Activated naive CD4-positive, alpha-beta T cell treated with anti-CD3 and anti-CD28 coated beads, Interleukin-2, amount 10 ng/mL, durations not matched to agents 7 days and 5 days (primary cell): ENCODE measurements around the gene COG2.
"Not testable (repeated sequence)": the region's sequence is repeated elsewhere in the genome, so short reads cannot be mapped to it uniquely, and the experiment has no call there.

Experiments used
- CTCF ChIA-PET: fragments of 350-600 bp; sonication (Branson Sonifier 250); formaldehyde crosslinking; loops from one replicate; lab custom pipeline; 2021; ENCODE audit warnings: antibody characterized with exemption; lab: Charles Lee
- DNase-seq: peaks from one replicate; pipeline ENCODE4 v3.0.0-alpha.2; 2020
- H3K27ac Mint-ChIP-seq: one replicate; pipeline ENCODE4 v1.8.0; 2021; ENCODE audit warnings: mild to moderate bottlenecking, moderate library complexity, mixed read lengths
- H3K27me3 Mint-ChIP-seq: one replicate; pipeline ENCODE4 v1.8.0; 2021; ENCODE audit warnings: mild to moderate bottlenecking, mixed read lengths
- H3K36me3 Mint-ChIP-seq: one replicate; pipeline ENCODE4 v1.8.0; 2021; ENCODE audit warnings: mixed read lengths
- H3K4me1 Mint-ChIP-seq: one replicate; pipeline ENCODE4 v1.8.0; 2021; ENCODE audit warnings: mixed read lengths
- H3K4me3 Mint-ChIP-seq: one replicate; pipeline ENCODE4 v1.8.0; 2021; ENCODE audit warnings: mild to moderate bottlenecking, moderate library complexity, mixed read lengths
- H3K9me3 Mint-ChIP-seq: one replicate; pipeline ENCODE4 v1.8.0; 2021; ENCODE audit warnings: mixed read lengths

Gene COG2

DNA sequence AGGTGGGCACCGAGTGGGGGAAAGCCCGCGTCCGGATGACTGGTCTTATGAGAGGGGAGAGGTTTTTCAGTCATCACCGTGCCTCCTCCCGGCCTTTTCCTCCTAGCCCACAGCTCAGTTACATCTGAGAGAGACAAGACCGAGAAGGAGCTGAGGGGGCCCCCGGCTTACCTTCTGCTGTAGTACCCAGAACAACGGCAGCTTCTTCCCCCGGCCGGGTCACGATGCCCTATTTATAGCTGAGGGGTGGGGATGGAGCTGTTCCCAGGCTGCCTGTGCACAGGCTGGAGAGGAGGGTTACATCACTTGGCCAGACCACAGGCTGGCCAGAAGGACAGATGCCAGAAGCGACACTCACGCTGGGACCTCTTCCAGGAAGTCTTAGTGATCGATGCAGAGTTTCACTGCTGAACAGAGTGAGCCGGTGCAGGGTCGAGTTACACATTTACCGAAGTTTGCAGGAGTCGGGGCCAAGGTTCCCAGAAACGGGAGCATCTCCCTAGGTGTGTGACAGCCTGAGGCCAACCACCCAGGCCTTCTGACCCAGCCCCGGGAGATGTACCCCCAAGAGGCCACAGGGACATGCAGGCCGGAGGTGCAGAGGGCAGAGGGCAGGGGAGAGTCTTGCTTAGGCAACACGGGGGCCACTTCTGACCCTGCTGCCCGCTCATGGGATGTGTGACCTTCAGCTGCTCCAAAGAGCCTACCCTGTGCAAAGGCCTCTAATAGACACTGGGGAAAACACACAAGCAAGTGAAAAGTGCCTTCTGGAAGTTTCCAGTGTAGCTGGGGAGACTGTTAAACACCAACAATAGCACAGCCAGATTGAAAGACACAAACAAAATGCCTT is 71.9 kb downstream of the COG2 start, which contains the start of gene AGT:
TSS of gene AGT (minus strand) at position 208 of the 850 bp plus-strand sequence. CDS start 3,299 bp downstream, outside the sequence.
- Mint-ChIP-seq H3K27me3 (peaks cover 16% of the 10 kb centered on the region), H3K36me3 (no peaks in the 10 kb centered on the region), H3K9me3 (peaks cover 4% of the 10 kb centered on the region), H3K4me1 (no peaks in the 10 kb centered on the region), H3K4me3 (no peak within 1 kb of the TSS), H3K27ac (no peak within 1 kb of the TSS)
- no peak for DNase-seq
- CTCF ChIA-PET, result no interaction called here

DNA sequence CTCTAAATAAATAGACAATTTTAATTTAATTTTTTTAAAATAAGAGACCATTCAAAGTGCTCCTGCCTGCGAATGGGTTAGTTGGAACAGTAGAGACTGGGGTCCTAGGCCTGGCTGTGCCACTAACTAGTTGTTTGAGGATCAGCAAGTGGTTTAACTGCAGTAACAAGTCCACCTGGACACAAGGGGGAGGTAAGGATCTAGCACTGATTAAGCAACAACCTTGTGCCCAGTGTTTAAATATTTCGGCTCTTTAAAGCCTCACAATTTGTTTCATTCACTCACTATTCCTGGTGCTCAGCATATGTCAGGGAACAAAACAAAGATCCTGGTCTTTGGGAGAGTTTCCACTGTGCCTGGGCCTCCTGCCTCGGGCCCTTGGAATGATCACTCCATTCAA is 73.2 kb downstream of the COG2 start:
- Mint-ChIP-seq H3K36me3 (no peaks in the 10 kb centered on the region), H3K9me3 (peaks cover 4% of the 10 kb centered on the region), H3K27me3 (peaks cover 16% of the 10 kb centered on the region), H3K4me3 (no peak overlapping the region), H3K27ac (no peak overlapping the region), H3K4me1 (no peaks in the 10 kb centered on the region)
- no peak for DNase-seq
- CTCF ChIA-PET, result no interaction called here

DNA sequence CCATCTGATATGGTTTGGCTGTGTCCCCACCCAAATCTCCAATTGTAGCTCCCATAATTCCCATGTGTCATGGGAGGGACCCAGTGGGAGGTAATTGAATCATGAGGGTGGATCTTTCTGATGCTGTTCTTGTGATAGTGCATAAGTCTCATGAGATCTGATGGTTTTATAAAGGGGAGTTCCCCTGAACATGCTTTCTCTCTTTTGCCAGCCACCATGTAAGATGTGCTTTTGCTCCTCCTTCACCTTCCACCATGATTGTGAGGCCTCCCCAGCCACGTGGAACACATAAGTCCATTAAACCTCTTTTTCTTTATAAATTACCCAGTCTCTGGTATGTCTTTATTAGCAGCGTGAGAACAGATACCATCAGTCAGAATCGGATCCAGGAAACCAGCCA is 74.2 kb downstream of the COG2 start:
- H3K36me3 Mint-ChIP-seq, CTCF ChIA-PET, H3K4me1 Mint-ChIP-seq, H3K9me3 Mint-ChIP-seq, DNase-seq, H3K27ac Mint-ChIP-seq, H3K4me3 Mint-ChIP-seq: not testable (repeated sequence)
- peaks cover 16% of the 10 kb centered on the region for H3K27me3 Mint-ChIP-seq

DNA sequence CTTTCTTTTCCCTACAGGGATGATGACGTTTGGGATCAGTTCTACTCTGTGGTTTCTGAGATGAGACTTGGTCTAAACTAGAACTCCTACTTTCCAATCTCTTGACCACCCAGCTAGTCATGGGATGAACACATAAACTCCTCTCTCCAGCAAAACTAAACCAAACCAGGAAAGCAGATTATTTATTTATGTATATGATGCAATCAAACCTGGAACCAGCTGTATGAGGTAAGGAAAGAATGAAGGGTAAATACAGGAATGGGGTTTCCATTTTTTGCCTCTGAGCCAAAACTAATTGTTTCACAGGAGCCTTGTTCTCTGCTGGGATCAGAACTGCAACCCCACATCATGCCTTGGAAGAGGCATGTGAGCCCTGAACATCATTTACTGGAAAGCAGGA is 75.0 kb downstream of the COG2 start:
- Mint-ChIP-seq H3K27ac (no peak overlapping the region), H3K4me1 (no peaks in the 10 kb centered on the region)

DNA sequence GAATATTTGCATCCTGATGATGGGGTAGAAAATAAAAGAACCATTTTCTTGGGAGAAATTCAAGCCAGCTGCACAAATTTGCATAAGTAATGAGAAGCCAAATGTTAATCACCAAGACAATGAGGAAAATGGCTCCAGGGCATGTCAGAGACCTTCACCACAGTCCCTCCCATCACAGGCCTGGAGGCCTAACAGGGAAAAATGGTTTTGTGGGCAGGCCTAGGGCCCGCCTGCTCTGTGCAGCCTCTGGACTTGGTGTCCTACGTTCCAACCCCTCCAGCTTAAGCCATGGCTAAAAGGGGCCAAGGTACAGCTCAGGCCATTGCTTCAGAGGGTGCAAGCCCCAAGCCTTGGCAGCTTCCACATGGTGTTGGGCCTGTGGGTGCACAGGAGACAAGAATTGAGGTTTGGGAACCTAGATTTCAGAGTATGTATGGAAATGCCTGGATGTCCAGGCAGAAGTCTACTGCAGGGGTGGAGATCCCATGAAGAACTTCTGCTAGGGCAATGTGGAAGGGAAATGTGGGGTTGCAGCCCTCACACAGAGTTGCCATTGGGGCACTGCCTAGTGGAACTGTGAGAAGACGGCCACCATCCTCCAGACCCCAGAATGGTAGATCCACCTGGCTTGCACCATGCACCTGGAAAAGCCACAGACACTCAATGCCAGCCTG is 79.7 kb downstream of the COG2 start:
- H3K9me3 Mint-ChIP-seq, DNase-seq, H3K4me3 Mint-ChIP-seq, H3K27ac Mint-ChIP-seq, H3K4me1 Mint-ChIP-seq, H3K36me3 Mint-ChIP-seq, CTCF ChIA-PET: not testable (repeated sequence)
- H3K27me3 Mint-ChIP-seq, result peaks cover 13% of the 10 kb centered on the region

More for the DNA sequence above, 75.0 kb downstream of the COG2 start:
- no peak for DNase-seq
- Mint-ChIP-seq H3K9me3 (peaks cover 4% of the 10 kb centered on the region), H3K4me3 (no peak overlapping the region), H3K27me3 (peaks cover 16% of the 10 kb centered on the region), H3K36me3 (no peaks in the 10 kb centered on the region)
- CTCF ChIA-PET, result no interaction called here

DNA sequence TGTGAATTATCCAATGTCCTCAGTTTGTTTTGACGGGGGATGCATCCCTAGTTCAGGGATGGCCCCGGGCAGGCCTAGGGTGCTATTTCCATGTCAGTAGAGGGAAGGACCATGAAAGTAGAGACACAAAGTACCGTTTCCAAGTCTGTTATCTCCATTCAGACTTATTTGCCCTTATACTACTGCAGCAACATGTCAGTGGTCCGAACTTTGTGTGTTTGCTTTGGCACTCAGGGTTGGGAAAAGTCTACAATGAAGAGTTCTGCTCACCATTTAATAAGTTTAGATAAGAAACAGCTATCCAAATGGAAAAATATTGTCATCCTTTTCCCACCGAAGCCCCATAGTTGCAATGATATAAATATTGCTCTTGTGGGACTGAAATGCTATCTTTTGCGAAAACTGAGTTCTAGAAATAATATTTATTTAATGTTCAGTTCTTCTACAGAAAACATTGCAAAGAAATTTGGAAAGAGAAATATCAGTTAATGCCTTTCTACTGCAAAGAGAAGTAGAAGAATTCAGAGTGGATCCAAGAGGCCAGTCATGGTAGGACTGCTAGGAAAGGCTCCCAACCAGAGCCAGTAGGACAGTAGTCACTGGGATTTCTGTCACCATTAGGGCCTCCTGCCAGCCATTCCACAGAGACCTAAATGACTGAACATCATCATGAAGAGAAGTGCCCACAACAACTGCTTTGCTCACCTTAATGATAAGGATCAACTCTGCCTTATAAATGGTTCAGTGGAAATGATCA is 83.2 kb downstream of the COG2 start:
- H3K27me3 Mint-ChIP-seq, result peaks cover 16% of the 10 kb centered on the region
- H3K36me3 Mint-ChIP-seq, result no peaks in the 10 kb centered on the region
- CTCF ChIA-PET, result no interaction called here

DNA sequence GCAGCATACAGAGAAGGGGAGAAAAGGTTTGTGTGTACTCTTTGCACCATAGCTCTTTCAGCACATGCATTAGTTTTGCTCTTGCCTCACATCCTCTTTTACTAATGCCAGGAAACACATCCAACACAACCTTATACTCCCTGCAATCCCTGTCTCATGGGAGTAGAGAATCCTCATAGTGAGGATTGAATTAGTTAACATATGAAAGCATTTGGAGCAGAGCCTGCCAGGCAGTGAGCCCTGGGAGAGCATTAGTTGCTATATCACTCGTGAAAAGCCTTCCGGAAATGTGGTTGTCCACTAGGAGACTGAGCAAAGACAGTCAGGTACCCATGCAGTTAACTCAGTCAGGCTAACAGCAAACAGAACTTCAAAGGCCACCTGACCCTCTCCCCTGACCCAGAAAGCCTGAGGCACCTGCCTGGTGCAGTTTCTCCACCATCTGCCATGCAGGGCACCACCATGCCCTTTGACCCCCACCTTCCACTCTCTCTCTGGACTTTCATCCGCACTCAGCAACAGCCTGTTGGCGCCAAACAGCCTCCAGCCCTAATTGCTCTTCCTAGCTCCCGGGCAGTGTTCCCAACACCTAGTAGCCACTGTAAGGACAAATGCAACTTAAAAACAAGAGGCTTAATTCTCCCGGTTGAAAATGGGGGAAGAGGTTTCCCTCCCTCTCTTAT is 86.6 kb downstream of the COG2 start:
- CTCF ChIA-PET, result no interaction called here
- Mint-ChIP-seq H3K27ac (no peak overlapping the region), H3K4me3 (no peak overlapping the region), H3K27me3 (peaks cover 20% of the 10 kb centered on the region), H3K36me3 (no peaks in the 10 kb centered on the region), H3K9me3 (no peaks in the 10 kb centered on the region), H3K4me1 (no peaks in the 10 kb centered on the region)
- no peak for DNase-seq

More for the DNA sequence above, 83.2 kb downstream of the COG2 start:
- Mint-ChIP-seq H3K4me3 (no peak overlapping the region), H3K9me3 (no peaks in the 10 kb centered on the region), H3K27ac (no peak overlapping the region), H3K4me1 (no peaks in the 10 kb centered on the region)
- DNase-seq, result no peak

DNA sequence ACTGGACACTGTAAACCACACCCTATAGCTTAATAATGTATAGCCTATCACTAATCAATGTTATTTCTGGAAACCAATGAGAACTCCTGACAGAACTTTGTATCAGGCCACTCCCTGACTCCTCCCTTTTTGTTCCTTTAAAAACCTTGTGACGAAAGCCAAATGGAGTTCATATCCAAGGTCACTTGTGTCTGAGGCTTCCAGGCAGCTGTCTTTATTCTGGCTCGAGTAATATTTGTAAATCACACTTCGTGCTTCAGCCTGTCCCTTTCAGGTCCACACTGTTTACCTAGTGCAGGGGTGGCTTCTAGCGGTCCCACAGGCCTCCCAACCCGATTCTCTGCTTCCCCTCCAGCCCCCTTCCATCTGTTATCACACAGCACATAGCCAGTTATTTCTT is 88.7 kb downstream of the COG2 start:
- Mint-ChIP-seq H3K4me3 (no peak overlapping the region), H3K27ac (no peak overlapping the region), H3K9me3 (no peaks in the 10 kb centered on the region), H3K36me3 (no peaks in the 10 kb centered on the region), H3K4me1 (no peaks in the 10 kb centered on the region), H3K27me3 (peaks cover 20% of the 10 kb centered on the region)
- CTCF ChIA-PET, result no interaction called here
- no peak for DNase-seq

DNA sequence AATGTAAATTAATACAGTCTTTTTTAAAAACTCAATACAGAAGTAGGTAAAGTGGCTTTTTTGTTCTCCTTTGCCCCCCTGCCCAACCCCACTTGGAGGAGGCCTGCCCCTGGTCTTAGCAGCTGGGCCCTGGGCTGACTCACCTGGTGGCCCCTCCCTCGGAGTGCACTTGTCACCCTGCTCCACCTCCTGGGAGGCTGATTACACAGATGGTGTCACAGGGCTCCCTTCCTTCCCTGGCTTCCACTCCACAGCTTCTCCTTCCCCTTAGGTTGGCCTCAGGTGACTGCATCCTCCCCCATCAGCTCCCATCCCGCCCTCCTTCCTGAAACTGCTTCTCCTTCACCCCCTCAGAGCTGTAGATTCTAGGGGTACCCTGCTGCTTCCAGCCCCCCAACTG is 93.2 kb downstream of the COG2 start:
- H3K4me3 Mint-ChIP-seq, result no peak overlapping the region
- H3K4me1 Mint-ChIP-seq, result no peaks in the 10 kb centered on the region
- peaks cover 4% of the 10 kb centered on the region for H3K27me3 Mint-ChIP-seq
- no peaks in the 10 kb centered on the region for H3K36me3 Mint-ChIP-seq
- H3K27ac Mint-ChIP-seq, result no peak overlapping the region
- DNase-seq, result no peak
- CTCF ChIA-PET, result no interaction called here
- H3K9me3 Mint-ChIP-seq, result no peaks in the 10 kb centered on the region

DNA sequence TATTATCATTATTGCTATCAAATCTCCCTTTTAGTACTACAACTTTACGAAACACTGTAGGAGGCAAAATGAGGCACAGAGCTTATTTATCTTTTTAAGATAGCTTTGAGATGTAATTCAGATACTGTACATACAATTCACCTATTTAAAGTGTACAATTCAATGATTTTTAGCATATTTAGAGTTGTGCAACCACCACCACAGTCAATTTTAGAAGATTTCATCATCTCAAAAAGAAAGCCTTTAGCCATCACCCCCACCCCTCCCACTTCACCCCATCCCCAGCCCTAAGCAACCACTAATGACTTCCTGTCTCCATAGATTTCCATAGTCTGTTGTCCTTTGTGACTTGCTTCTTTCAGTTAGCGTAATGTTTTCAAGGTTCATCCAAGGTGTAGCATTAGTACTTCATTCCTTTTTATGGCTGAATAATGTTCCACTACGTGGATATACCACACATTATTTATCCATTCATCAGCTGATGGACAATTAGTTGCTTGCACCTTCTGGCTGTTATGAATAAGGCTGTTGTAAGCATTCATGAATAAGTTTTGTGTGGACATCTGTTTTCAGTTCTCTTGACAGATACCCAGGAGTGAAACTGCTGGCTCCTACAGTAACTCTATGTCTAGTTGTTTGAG is 95.5 kb downstream of the COG2 start:
- Mint-ChIP-seq H3K36me3 (no peaks in the 10 kb centered on the region), H3K4me1 (no peaks in the 10 kb centered on the region), H3K9me3 (no peaks in the 10 kb centered on the region), H3K27me3 (peaks cover 4% of the 10 kb centered on the region), H3K27ac (no peak overlapping the region), H3K4me3 (no peak overlapping the region)
- CTCF ChIA-PET, result no interaction called here
- DNase-seq, result no peak

DNA sequence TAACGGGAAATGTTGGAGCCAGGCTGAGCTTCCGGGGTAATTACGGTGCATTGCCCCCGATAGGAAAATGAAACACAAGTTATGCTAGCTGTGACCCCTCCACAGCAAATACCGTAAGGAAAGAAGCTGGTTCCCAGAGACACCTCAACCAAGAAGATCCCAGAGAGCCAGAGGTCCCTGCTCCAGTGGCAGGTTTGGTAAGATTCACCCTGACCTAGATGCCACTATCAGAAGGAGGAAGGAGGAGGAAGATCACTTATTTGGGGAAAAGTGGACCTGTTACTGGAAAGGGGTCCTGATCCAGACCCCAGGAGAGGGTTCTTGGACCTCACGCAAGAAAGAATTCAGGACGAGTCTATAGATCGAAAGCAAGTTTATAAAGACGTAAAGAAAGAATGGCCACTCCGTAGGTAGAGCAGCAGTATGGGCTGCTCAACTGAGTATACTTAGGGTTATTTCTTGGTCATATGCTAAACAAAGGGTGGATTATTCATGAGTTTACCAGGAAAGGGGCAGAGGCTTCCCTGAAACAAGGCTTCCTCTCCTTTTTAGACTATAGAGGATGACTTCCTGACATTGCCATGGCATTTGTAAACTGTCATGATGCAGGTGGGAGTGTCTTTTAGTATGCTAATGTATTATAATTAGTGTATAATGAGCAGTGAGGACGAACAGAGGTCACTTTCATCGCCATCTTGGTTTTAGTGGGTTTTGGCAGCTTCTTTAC is 97.4 kb downstream of the COG2 start:
- DNase-seq, result no peak
- H3K9me3 Mint-ChIP-seq, result no peaks in the 10 kb centered on the region
- H3K4me3 Mint-ChIP-seq, result no peak overlapping the region
- H3K27ac Mint-ChIP-seq, result no peak overlapping the region
- CTCF ChIA-PET, result no interaction called here
- no peaks in the 10 kb centered on the region for H3K4me1 Mint-ChIP-seq
- H3K36me3 Mint-ChIP-seq, result no peaks in the 10 kb centered on the region
- peaks cover 7% of the 10 kb centered on the region for H3K27me3 Mint-ChIP-seq
